ENCODE measurements around the gene SLC16A2.
"Not testable (repeated sequence)": the region's sequence is repeated elsewhere in the genome, so short reads cannot be mapped to it uniquely, and the experiment has no call there.

The SLC16A2 gene

DNA sequence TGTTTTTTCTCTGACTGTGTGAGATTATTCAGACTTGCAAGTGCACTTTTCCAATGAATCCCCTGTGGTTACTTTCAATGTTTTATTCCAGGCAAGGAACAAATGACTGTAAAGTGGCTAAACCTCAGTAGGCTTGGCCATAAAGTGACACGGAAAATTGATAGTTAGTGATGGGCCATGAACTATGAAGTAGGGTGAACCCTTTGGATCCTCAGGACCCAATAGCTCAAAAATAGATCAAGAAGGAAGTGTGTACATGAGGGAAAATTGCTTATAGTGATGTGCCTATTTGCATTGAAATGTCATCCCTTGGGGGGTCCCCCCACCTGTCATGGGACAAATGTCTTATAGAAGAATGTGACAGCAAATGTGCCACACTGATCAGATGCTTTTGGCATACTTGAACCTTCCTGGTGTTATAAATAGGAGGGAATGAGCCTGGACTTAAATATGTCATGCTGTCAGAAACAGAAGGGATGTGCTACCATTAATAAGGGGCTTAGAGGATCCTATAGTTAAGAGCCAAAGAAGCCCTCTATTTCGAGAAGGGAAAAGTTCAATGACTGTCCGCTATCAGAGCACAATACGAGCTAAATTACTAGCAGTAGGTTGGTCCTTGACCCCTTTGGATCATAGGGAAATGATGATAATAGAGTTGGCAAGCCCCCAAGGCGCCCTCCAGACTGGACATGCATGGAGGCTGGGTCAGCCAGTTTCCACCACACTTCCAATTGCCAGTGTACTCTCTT, 30.3 kb downstream of the SLC16A2 start:
- in situ Hi-C loops (cut with HindIII; ENCODE audit: low pct_ligation_motif_present, low sequenced_read_pairs): no loop called here
- H3K27me3 ChIP-seq (replicated peaks): no peaks in the 10 kb centered on the region
- DNase-seq: no peak
- no peak overlapping the region for H3K4me3 ChIP-seq (ENCODE audit: low read depth, low read length)
- no peak overlapping the region for H3K27ac ChIP-seq
- no peaks in the 10 kb centered on the region for H3K36me3 ChIP-seq (replicated peaks)
- TF ChIP-seq, protein P1, sequence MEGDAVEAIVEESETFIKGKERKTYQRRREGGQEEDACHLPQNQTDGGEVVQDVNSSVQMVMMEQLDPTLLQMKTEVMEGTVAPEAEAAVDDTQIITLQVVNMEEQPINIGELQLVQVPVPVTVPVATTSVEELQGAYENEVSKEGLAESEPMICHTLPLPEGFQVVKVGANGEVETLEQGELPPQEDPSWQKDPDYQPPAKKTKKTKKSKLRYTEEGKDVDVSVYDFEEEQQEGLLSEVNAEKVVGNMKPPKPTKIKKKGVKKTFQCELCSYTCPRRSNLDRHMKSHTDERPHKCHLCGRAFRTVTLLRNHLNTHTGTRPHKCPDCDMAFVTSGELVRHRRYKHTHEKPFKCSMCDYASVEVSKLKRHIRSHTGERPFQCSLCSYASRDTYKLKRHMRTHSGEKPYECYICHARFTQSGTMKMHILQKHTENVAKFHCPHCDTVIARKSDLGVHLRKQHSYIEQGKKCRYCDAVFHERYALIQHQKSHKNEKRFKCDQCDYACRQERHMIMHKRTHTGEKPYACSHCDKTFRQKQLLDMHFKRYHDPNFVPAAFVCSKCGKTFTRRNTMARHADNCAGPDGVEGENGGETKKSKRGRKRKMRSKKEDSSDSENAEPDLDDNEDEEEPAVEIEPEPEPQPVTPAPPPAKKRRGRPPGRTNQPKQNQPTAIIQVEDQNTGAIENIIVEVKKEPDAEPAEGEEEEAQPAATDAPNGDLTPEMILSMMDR (IDR thresholded peaks at IDR 0.05; ENCODE audit: low read depth, low read length, missing control alignments): no peak

- in situ Hi-C loops (cut with HindIII; ENCODE audit: low pct_ligation_motif_present, low sequenced_read_pairs): no loop called here
- Histone ChIP-seq H3K27me3 (replicated peaks) (no peaks in the 10 kb centered on the region), H3K27ac (no peak overlapping the region), H3K36me3 (replicated peaks) (no peaks in the 10 kb centered on the region), H3K4me3 (ENCODE audit: low read depth, low read length) (no peak overlapping the region)
- TF ChIP-seq, protein P1 (IDR thresholded peaks at IDR 0.05; ENCODE audit: low read depth, low read length, missing control alignments): no peak
- DNase-seq: no peak
Measured at GRCh38 chrX:74452199-74452481, 30.8 kb downstream of the SLC16A2 start.

GRCh38 chrX:74453178-74453577, 31.9 kb downstream of the SLC16A2 start:
- no peak overlapping the region for H3K4me3 ChIP-seq (ENCODE audit: low read depth, low read length)
- TF ChIP-seq, protein P1 (IDR thresholded peaks at IDR 0.05; ENCODE audit: low read depth, low read length, missing control alignments): no peak
- in situ Hi-C loops (cut with HindIII; ENCODE audit: low pct_ligation_motif_present, low sequenced_read_pairs): no loop called here
- no peaks in the 10 kb centered on the region for H3K36me3 ChIP-seq (replicated peaks)
- H3K27me3 ChIP-seq (replicated peaks): no peaks in the 10 kb centered on the region
- no peak for DNase-seq
- H3K27ac ChIP-seq: no peak overlapping the region

DNA sequence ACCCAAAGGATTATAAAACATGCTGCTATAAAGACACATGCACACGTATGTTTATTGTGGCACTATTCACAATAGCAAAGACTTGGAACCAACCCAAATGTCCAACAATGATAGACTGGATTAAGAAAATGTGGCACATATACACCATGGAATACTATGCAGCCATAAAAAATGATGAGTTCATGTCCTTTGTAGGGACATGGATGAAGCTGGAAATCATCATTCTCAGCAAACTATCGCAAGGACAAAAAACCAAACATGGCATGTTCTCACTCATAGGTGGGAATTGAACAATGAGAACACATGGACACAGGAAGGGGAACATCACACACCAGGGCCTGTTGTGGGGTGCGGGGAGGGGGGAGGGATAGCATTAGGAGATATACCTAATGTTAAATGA, 32.9 kb downstream of the SLC16A2 start:
- H3K4me3 ChIP-seq (ENCODE audit: low read depth, low read length); in situ Hi-C loops (cut with HindIII; ENCODE audit: low pct_ligation_motif_present, low sequenced_read_pairs); DNase-seq; H3K27ac ChIP-seq; H3K27me3 ChIP-seq (replicated peaks); H3K36me3 ChIP-seq (replicated peaks): not testable (repeated sequence)

DNA sequence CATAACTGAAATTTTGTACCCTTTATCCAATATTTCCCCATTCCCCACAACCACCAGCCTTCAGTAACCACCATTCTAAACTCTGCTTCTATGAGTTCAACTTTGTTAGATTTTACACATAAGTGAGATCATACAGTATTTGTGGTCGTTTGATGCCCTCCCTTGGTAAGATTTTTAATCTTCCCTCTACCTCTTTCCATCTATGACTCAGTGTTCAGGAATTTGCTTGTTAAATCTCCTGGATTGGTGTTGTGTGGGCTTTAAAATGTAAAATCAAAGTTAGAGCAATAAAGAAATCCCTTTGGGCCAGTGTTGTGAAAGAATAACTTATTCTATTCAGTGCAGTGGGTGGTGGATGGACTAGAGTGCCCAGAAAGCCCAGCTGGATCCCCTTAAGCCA, 37.4 kb downstream of the SLC16A2 start:
- Histone ChIP-seq H3K27ac (no peak overlapping the region), H3K36me3 (replicated peaks) (no peaks in the 10 kb centered on the region), H3K27me3 (replicated peaks) (no peaks in the 10 kb centered on the region), H3K4me3 (ENCODE audit: low read depth, low read length) (no peak overlapping the region)
- DNase-seq: peak; percentile 9
- TF ChIP-seq, protein P1 (IDR thresholded peaks at IDR 0.05; ENCODE audit: low read depth, low read length, missing control alignments): no peak
- in situ Hi-C loops (cut with HindIII; ENCODE audit: low pct_ligation_motif_present, low sequenced_read_pairs): no loop called here

DNA sequence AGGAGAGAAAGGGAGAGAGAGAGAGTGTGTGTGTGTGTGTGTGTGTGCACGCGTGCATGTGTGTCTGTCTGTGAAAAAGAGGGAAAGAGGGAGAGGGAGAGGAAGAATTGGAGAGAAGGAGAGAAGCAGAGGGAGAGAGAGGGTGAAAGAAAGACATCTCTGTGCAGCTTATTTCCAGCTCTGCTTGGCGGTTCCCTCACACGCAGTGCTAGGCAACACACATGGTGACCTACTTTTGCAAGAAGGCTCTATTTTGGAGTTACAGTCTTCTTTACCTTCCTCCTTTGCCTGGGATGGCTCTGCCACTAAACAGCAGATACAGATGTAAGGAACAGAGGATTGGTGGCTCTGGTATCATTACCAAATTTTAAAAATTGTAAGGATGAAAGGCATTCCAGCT, 40.1 kb downstream of the SLC16A2 start:
- TF ChIP-seq, protein P1 (IDR thresholded peaks at IDR 0.05; ENCODE audit: low read depth, low read length, missing control alignments): no peak
- Histone ChIP-seq H3K4me3 (ENCODE audit: low read depth, low read length) (no peak overlapping the region), H3K27me3 (replicated peaks) (no peaks in the 10 kb centered on the region), H3K36me3 (replicated peaks) (no peaks in the 10 kb centered on the region), H3K27ac (no peak overlapping the region)
- DNase-seq: no peak
- in situ Hi-C loops (cut with HindIII; ENCODE audit: low pct_ligation_motif_present, low sequenced_read_pairs): no loop called here
